Vagina (tissue), 2 donors: ENCODE measurements around the gene NAXE.

Experiments used
- CTCF ChIP-seq, 3 experiments: fragments of 450-650 bp in 2 of 3; fragments of 200-600 bp in 1 of 3; sonication (generic) in 1 of 3; IDR thresholded peaks; one replicate each; pipeline ENCODE4 v1.5.1; 2017 to 2019; ENCODE audit warnings: antibody characterized with exemption in 3 of 3, mild to moderate bottlenecking in 2 of 3, moderate library complexity in 2 of 3
- POLR2AphosphoS5 ChIP-seq, 2 donors: sonication (generic); formaldehyde crosslinking; IDR thresholded peaks; one replicate each; pipeline ENCODE4 v1.9.0; 2017; ENCODE audit warnings: antibody characterized with exemption in 2 of 2, mild to moderate bottlenecking in 2 of 2, low read depth in 1 of 2; ENCODE audit not compliant: insufficient read depth in 1 of 2

- TF ChIP-seq POLR2AphosphoS5 (IDR thresholded peaks at IDR 0.05; ENCODE audit: insufficient read depth in 1 of 2, low read depth in 1 of 2) (no peak), CTCF (IDR thresholded peaks at IDR 0.05) (no peak)
Observed at GRCh38 chr1:156608981-156609380, 17.4 kb downstream of the NAXE start.
